Coronary artery (tissue), 2 donors: ENCODE measurements around the gene RIOK2.

Experiments used
- DNase-seq: peaks from one replicate; pipeline ENCODE4 v3.0.0-alpha.2; 2017; ENCODE audit warnings: low spot score
- H3K27ac ChIP-seq, 2 donors: fragments of 200-600 bp; sonication (generic); one replicate each; pipeline ENCODE4 v1.5.1; 2016 to 2019
- H3K4me3 ChIP-seq: fragments of 200-600 bp; sonication (generic); 2 replicates; pipeline ENCODE4 v1.5.1; 2016; ENCODE audit warnings: mild to moderate bottlenecking, moderate library complexity
- TF ChIP-seq, protein P1 (sequence below): fragments of 200-600 bp; sonication (generic); IDR thresholded peaks from one replicate; pipeline ENCODE4 v1.5.1; 2019; ENCODE audit warnings: antibody characterized with exemption

The RIOK2 gene

DNA sequence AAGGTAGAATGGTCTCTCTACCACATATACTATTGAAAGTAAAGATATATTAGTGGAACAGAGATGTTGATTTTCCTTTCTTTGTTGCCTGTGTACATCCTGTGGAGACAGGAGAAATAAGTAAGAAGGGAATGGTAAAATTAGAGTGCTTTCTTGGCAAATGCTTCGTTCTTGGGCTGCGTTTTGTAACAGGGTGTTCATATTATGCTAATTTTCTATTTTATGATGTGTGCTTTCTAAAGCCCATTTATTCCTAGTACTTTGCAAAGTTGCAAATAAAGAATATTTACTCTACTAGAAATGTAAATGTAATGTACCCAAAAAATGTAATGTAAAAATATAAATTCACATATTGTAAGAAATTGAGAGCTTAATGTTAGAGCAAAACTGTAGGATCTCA is 40.5 kb upstream of the RIOK2 start:
- TF ChIP-seq, protein P1, sequence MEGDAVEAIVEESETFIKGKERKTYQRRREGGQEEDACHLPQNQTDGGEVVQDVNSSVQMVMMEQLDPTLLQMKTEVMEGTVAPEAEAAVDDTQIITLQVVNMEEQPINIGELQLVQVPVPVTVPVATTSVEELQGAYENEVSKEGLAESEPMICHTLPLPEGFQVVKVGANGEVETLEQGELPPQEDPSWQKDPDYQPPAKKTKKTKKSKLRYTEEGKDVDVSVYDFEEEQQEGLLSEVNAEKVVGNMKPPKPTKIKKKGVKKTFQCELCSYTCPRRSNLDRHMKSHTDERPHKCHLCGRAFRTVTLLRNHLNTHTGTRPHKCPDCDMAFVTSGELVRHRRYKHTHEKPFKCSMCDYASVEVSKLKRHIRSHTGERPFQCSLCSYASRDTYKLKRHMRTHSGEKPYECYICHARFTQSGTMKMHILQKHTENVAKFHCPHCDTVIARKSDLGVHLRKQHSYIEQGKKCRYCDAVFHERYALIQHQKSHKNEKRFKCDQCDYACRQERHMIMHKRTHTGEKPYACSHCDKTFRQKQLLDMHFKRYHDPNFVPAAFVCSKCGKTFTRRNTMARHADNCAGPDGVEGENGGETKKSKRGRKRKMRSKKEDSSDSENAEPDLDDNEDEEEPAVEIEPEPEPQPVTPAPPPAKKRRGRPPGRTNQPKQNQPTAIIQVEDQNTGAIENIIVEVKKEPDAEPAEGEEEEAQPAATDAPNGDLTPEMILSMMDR = no peak
- H3K27ac ChIP-seq = no peak overlapping the region
- DNase-seq = no peak
- H3K4me3 ChIP-seq = no peak overlapping the region

DNA sequence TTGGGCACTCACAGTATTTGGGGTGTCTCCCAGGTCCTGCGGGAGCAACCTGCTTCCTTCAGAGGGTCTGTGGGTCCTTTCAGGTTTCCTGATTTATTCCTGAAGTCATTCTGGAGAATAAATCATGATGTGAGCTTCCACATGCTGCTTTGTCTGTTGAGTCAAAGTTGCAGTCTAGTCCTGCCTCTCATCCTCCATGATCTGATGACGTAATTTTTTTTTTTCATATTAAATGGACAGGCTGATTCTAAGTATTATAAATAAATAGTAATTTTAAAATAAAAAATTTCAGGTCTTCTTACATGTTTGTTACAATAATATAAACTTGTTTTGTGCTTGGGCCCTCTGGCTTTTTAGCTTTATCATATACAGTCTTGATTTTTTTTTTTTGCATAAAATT is 26.3 kb upstream of the RIOK2 start:
- DNase-seq = no peak
- H3K27ac ChIP-seq = no peak overlapping the region
- TF ChIP-seq, protein P1 = no peak
- no peak overlapping the region for H3K4me3 ChIP-seq

DNA sequence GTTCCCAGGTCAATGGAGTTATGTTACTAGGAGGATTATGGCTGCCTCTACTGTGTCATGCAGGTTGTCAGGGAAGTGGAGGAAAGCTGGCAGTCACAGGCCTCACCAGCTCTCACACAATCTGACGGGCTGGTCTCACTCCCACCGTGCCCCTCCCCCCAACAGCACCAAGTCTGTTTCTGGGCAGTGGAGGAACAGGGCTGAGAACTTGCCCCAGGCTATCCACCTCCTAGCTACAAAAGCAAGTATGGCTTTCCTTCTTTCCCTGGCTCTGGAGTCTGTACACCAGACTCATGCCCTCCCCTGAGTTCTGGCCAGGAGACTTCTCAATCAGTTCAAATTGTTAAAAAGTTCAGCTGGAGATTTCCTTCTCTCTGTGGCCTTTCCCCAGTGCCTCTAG is 25.7 kb upstream of the RIOK2 start:
- no peak for DNase-seq
- TF ChIP-seq, protein P1 = no peak
- Histone ChIP-seq H3K4me3 (no peak overlapping the region), H3K27ac (no peak overlapping the region)

DNA sequence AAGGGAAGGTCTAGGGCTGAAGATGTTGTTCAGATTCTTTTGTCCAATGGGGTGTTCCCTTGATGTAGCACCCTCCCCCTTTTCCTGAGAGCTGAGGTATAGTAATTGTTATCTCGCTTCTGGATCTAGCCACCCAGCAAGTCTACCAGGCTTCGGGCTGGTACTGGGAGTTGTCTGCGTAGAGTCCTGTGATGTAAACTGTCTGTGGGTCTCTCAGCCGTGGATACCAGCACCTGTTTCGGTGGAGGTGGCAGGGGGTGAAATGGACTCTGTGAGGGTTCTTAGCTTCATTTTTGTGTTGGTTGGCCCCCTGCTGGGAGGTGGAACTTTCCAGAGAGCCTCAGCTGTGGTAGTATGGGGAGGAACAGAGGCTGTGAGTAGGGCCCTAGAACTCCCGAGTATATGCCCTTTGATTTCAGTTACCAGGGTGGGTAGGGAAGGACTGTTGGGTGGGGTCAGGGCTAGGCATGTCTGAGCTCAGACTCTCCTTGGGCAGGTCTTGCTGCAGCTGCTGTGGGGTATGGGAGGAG is 25.2 kb upstream of the RIOK2 start:
- no peak overlapping the region for H3K4me3 ChIP-seq
- H3K27ac ChIP-seq = no peak overlapping the region
- no peak for DNase-seq
- TF ChIP-seq, protein P1 = no peak

DNA sequence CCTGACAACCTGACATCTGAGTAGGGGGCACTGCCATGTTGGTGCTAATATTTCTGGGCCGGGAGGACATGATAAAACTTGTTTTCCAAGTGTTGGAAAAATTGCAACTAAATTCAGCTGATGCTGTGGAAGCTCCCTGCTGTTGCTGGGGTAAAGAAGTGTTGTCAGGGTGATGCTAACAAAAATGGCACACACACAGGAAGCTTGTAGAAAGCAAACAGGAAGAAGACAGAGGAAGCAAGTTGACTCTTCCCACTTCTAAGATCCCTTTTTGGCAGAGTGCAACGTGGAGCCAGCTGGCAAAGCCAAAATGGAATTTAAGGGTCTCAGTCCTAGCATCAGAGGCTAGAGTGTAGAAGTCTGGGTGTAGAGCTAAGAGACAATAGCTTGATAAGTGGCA is 11.3 kb upstream of the RIOK2 start:
- DNase-seq = no peak
- H3K27ac ChIP-seq = no peak overlapping the region
- TF ChIP-seq, protein P1 = no peak
- no peak overlapping the region for H3K4me3 ChIP-seq

DNA sequence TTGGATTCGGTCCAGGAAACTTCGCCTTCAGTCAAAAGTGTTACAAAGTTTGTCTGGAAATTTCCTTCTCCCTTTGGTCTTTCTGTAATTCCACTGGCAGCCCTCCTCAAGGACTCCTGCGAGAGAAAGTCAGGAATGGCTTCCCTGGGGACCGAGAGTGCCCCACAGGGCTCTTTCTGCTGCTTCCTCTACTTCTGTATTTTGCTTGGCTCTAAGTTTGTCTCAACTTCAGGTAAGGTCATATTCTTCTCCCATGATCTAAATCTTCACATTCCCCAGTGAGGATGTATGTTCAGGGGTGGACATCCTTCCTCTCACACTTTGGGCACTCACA is 10.3 kb upstream of the RIOK2 start:
- no peak for DNase-seq
- H3K27ac ChIP-seq = no peak overlapping the region
- TF ChIP-seq, protein P1 = no peak
- no peak overlapping the region for H3K4me3 ChIP-seq

DNA sequence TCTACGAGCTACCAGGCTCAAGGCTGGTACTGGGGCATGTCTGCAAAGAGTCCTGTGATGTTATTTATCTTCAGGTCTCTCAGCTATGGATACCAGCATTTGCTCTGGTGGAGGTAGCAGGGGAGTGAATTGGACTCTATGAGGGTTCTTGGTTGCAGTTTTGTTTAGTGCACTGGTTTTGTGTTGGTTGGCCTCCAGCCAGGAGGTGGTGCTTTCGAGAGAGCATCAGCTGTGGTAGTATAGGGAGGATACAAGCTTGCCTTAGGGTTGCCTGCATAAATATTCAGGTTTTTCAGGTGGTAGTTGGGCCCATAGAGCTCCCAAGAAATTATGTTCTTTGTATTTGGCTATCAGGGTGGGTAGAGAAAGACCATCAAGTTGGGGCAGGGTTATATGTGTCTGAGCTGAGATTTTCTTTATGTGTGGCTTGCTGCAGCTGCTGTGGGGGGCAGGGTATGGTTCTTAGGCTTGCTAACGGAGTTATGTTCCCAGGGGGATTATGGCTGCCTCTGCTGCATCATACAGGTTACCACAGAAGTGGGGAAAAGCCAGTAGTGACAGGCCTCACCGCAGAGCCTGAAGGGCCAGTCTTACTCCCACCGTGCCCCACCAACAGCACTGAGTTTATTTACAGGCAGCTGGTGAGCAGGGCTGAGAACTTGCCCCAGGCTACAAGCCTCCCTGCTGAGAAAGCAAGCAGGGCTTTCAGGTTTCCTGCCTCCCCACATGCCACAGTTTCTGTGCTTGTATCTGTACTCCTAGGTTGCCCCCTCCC is 9.7 kb upstream of the RIOK2 start:
- TF ChIP-seq, protein P1 = no peak
- H3K4me3 ChIP-seq = no peak overlapping the region
- no peak for DNase-seq
- no peak overlapping the region for H3K27ac ChIP-seq
